K562 (cell line): ENCODE results near the gene SLC6A1. TPM values are rescaled to one million over a fixed set of nuclear protein-coding genes. Genes with fewer than 3 reads are reported as not detected.

ENCODE experiments used
- ATAC-seq: fragments of 200-7000 bp; cut with Tn5 transposase; 3 replicates; pipeline ENCODE4 v1.9.1; 2020; ENCODE audit warnings: moderate library complexity
- BruUV-seq: library from RNA; stranded (reverse); fragments of 400-500 nt; replicated peaks from 2 replicates; lab custom pipeline; 2021; lab: Mats Ljungman, UMichigan
- CTCF ChIA-PET: fragments of 300-600 bp; formaldehyde crosslinking; extraction: SDS; loops from one replicate; lab custom pipeline; 2021; ENCODE audit warnings: low intra/inter-chr PET ratio; lab: Yijun Ruan, JAX
- POLR2A ChIA-PET: fragments of 300-600, 350-650 bp; sonication (Branson Sonifier 250); formaldehyde crosslinking; extraction: SDS; loops from one replicate; lab custom pipeline; 2021; ENCODE audit warnings: antibody characterized with exemption, inconsistent platforms; lab: Yijun Ruan, JAX
- DNase-seq, 4 experiments: peaks; one replicate each; pipeline versions ENCODE4 v3.0.0 to v3.0.0-alpha.2; 2011 to 2018; ENCODE audit warnings: low spot score in 3 of 4, mixed read lengths in 3 of 4; ENCODE audit errors: extremely low read depth in 1 of 4
- FAIRE-seq: peaks from 2 replicates; lab custom pipeline; 2011; peaks lifted over from hg19 to GRCh38; lab: Jason Lieb, UNC
- H2AFZ ChIP-seq: 2 replicates; pipeline ENCODE4 v1.6.0; 2011; ENCODE audit warnings: low read depth, low read length, control low read depth, inconsistent platforms
- H3K27ac ChIP-seq: fragments of 200-600 bp; 3 replicates; pipeline ENCODE4 v1.8.0; 2011; ENCODE audit warnings: low read depth, mild to moderate bottlenecking, control low read depth, inconsistent platforms, low read length, moderate library complexity, mixed read lengths; ENCODE audit errors: extremely low read depth
- H3K27me3 ChIP-seq, 2 experiments: fragments of 300-600 bp in 1 of 2; 2 replicates in 1 of 2; 3 replicates in 1 of 2; pipeline versions ENCODE4 v1.6.0 to v1.8.0; 2011; ENCODE audit warnings: inconsistent platforms in 2 of 2, low read length in 2 of 2, mild to moderate bottlenecking in 1 of 2, mixed read lengths in 1 of 2, moderate library complexity in 1 of 2; ENCODE audit not compliant: control insufficient read depth in 2 of 2, insufficient read depth in 2 of 2
- H3K36me3 ChIP-seq: fragments of 300-600 bp; 3 replicates; pipeline ENCODE4 v1.8.0; 2011; ENCODE audit warnings: mild to moderate bottlenecking, low read length, inconsistent platforms; ENCODE audit not compliant: control insufficient read depth, insufficient read depth
- H3K4me1 ChIP-seq, 2 experiments: fragments of 200-600 bp in 1 of 2; replicated peaks in 1 of 2; 2 replicates in 1 of 2; 3 replicates in 1 of 2; pipeline versions ENCODE4 v1.5.1 to v1.8.0; 2011; ENCODE audit warnings: inconsistent platforms in 2 of 2, low read length in 2 of 2, mild to moderate bottlenecking in 1 of 2, mixed read lengths in 1 of 2, moderate library complexity in 1 of 2; ENCODE audit not compliant: control insufficient read depth in 2 of 2, insufficient read depth in 2 of 2
- H3K4me2 ChIP-seq: 2 replicates; pipeline ENCODE4 v1.6.1; 2011; ENCODE audit warnings: low read length, control low read depth, inconsistent platforms, mixed read lengths; ENCODE audit not compliant: insufficient read depth
- H3K4me3 ChIP-seq: fragments of 200-600 bp; sonication (generic), shearing (Covaris generic); 2 replicates; pipeline ENCODE4 v1.5.1; 2016; ENCODE audit warnings: control low read depth, inconsistent platforms
- H3K79me2 ChIP-seq: fragments of 200-600 bp; 3 replicates; pipeline ENCODE4 v1.8.0; 2011; ENCODE audit warnings: low read length, inconsistent platforms; ENCODE audit not compliant: control insufficient read depth, insufficient read depth
- H3K9ac ChIP-seq, 2 experiments: 2 replicates each; pipeline versions ENCODE4 v1.6.0 to v1.6.1; 2011; ENCODE audit warnings: low read depth in 2 of 2, low read length in 2 of 2, control low read depth in 1 of 2, inconsistent platforms in 1 of 2, mild to moderate bottlenecking in 1 of 2, mixed read lengths in 1 of 2; ENCODE audit not compliant: insufficient read depth in 1 of 2
- H3K9me1 ChIP-seq: one replicate; pipeline ENCODE4 v1.6.0; 2011; ENCODE audit warnings: inconsistent platforms, mild to moderate bottlenecking, low read length, moderate library complexity; ENCODE audit not compliant: control insufficient read depth, insufficient read depth
- H3K9me3 ChIP-seq: replicated peaks from 2 replicates; pipeline ENCODE4 v1.5.1; 2011; ENCODE audit warnings: low read depth, low read length, inconsistent platforms; ENCODE audit not compliant: control insufficient read depth, insufficient read depth
- H4K20me1 ChIP-seq: replicated peaks from 2 replicates; pipeline ENCODE4 v1.6.1; 2011; ENCODE audit warnings: low read length, inconsistent platforms, mixed read lengths; ENCODE audit not compliant: control insufficient read depth, insufficient read depth
- HLTF ChIP-seq: fragments of 450-650 bp; IDR thresholded peaks from 2 replicates; pipeline ENCODE4 v1.6.1; 2016
- MEF2A ChIP-seq: IDR thresholded peaks from 2 replicates; pipeline ENCODE4 v1.6.1; 2011; ENCODE audit warnings: low read depth, mild to moderate bottlenecking, low read length, moderate library complexity; ENCODE audit not compliant: control insufficient read depth
- ZFP36 ChIP-seq: fragments of 150-350 bp; IDR thresholded peaks from 2 replicates; pipeline ENCODE4 v1.6.1; 2018; ENCODE audit warnings: low read length, low read depth; ENCODE audit not compliant: partially characterized antibody
- WGBS: fragments of 100-300 bp; shearing (Covaris generic); methylation state at CpG from one replicate; pipeline ENCODE4 v1.1.6; 2016; ENCODE audit warnings: low coverage, mixed read lengths; ENCODE audit not compliant: insufficient coverage; ENCODE audit errors: missing lambda C conversion rate; 5-methylcytosine and 5-hydroxymethylcytosine counted together
- in situ Hi-C: fragments of 300-500 bp; cut with MboI; formaldehyde crosslinking; loops from 4 replicates; pipeline ENCODE4 v1.15.0; 2018; ENCODE audit warnings: inconsistent platforms, mixed read lengths
- intact Hi-C: fragments of 100-400 bp; cut with micrococcal nuclease; formaldehyde crosslinking; loops from 2 replicates; pipeline ENCODE4 v1.14.2; 2022
- polyA plus RNA-seq, 8 experiments: library from polyadenylated mRNA; depleted of rRNA in 4 of 8; stranded (reverse) in 5 of 8; unstranded in 3 of 8; fragments of >200 nt; fragmentation: Nextera tagmentation in 2 of 8; fragmentation: Illumina TruSeq in 1 of 8; extraction: Ambion mirVana in 2 of 8; extraction: Trizol in 1 of 8; gene quantifications; 2 replicates each; pipeline versions ENCODE4 v1.2.1 to v1.2.3, GENCODE V29; 2011 to 2014; ENCODE audit warnings: inconsistent platforms in 1 of 8, missing spikeins in 1 of 8
- total RNA-seq, 7 experiments: library from RNA; depleted of rRNA in 6 of 7; stranded (reverse); fragments of >200 nt in 6 of 7; fragmentation: Illumina TruSeq in 2 of 7; extraction: Trizol in 2 of 7; gene quantifications; 2 replicates each; pipeline versions ENCODE4 v1.2.1 to v1.2.3, GENCODE V29; 2011 to 2021; ENCODE audit warnings: low replicate concordance in 1 of 7

SLC6A1 gene
- total and polyA plus RNA-seq, 9 of the 15 experiments (the other 6 are each of a cell fraction or from before 2014, with no cell fraction given): not detected

- in situ Hi-C loops: no loop called here
- no peak overlapping the region for H3K4me2 ChIP-seq
Observed at GRCh38 chr3:10956531-10956930, 36.0 kb upstream of the SLC6A1 start.

GRCh38 chr3:10956986-10957385 is 35.6 kb upstream of the SLC6A1 start:
- FAIRE-seq (no peak), ATAC-seq (no peak), DNase-seq (no peak)
- 2% methylated on average over 5 of the region's 6 CpGs for WGBS
- no TSS peak for BruUV-seq
- POLR2A ChIA-PET: no interaction called here
- H3K4me3 ChIP-seq: no peak overlapping the region
- no peak for TF ChIP-seq MEF2A
- H2AFZ ChIP-seq: no peak overlapping the region
- in situ Hi-C loops (no loop called here), intact Hi-C loops (no loop called here)
- H3K4me2 ChIP-seq: no peak overlapping the region
- H3K27me3 ChIP-seq: peaks cover 2 to 45% of the 10 kb centered on the region in 2 experiments; a peak in 2 of 5 replicates
- H3K4me1 ChIP-seq: no peaks in the 10 kb centered on the region
- no peak overlapping the region for H3K9ac ChIP-seq
- no peaks in the 10 kb centered on the region for H3K9me3 ChIP-seq
- H3K27ac ChIP-seq: no peak overlapping the region
- CTCF ChIA-PET: no interaction called here
- H3K79me2 ChIP-seq: no peaks in the 10 kb centered on the region
- no peaks in the 10 kb centered on the region for H3K36me3 ChIP-seq
- no peaks in the 10 kb centered on the region for H3K9me1 ChIP-seq
- H4K20me1 ChIP-seq: peaks cover 8% of the 10 kb centered on the region; the same call in 1 of the 2 replicates

More at GRCh38 chr3:10956531-10956930, 36.0 kb upstream of the SLC6A1 start:
- no peak for FAIRE-seq
- Histone ChIP-seq H3K27ac (no peak overlapping the region), H4K20me1 (peaks cover 12% of the 10 kb centered on the region; the same call in 1 of the 2 replicates), H3K4me3 (no peak overlapping the region), H3K4me1 (no peaks in the 10 kb centered on the region), H3K27me3 (peaks cover 2 to 45% of the 10 kb centered on the region in 2 experiments; a peak in 2 of 5 replicates), H3K9me3 (no peaks in the 10 kb centered on the region), H3K79me2 (no peaks in the 10 kb centered on the region), H3K9me1 (no peaks in the 10 kb centered on the region), H3K9ac (no peak overlapping the region), H3K36me3 (no peaks in the 10 kb centered on the region), H2AFZ (no peak overlapping the region)
- no peak for TF ChIP-seq HLTF
- TF ChIP-seq ZFP36: peak; percentile 31
- no TSS peak for BruUV-seq
- ChIA-PET POLR2A (no interaction called here), CTCF (no interaction called here)
- intact Hi-C loops: no loop called here
- WGBS: 1% methylated on average over 4 of the region's 4 CpGs
- DNase-seq: no peak
- ATAC-seq: no peak
